ENCODE data around the gene NAA35. TPM values are rescaled to one million over a fixed set of nuclear protein-coding genes. Genes with fewer than 3 reads are reported as not detected.

Gene NAA35
- total RNA-seq, 1 experiment from 2014 or later: 33.6 TPM

DNA sequence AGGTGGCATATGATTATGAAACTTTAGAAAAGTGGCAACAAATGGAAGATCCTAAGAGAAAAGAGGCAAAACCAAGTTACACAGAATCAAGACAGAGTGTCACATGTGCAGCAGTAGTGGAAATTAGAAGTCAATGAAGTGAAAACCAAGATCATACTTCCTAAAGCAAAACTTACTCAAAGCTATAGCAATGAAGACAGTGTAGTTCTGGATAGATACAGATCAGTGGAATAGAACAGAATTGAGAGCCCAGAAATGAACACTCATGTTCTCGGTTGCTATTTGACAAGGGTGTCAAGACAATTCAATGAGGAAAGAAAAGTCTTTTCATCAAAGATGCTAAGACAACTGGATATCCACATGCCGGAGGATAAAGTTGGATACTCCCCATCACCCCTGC lies 43.5 kb downstream of the NAA35 start:
- Histone ChIP-seq H3K27me3 (ENCODE audit: insufficient read depth, low read depth) (no peaks in the 10 kb centered on the region), H2AFZ (no peak overlapping the region), H3K27ac (no peak overlapping the region), H3K4me3 (no peak overlapping the region), H4K20me1 (ENCODE audit: insufficient read depth) (no peaks in the 10 kb centered on the region), H3K9me3 (ENCODE audit: insufficient read depth, low read depth) (no peaks in the 10 kb centered on the region), H3K9me2 (ENCODE audit: insufficient read depth) (0 out of 2 replicates have a peak, but pooled peaks cover 6% of the 10 kb centered on the region), H3K79me2 (ENCODE audit: low read depth) (no peaks in the 10 kb centered on the region), H3K4me2 (no peak overlapping the region), H3K4me1 (replicated peaks; ENCODE audit: insufficient read depth) (no peaks in the 10 kb centered on the region), H3F3A (ENCODE audit: insufficient read depth, low read depth) (no peaks in the 10 kb centered on the region), H3K36me3 (ENCODE audit: low read depth) (peaks cover 37% of the 10 kb centered on the region)
- TF ChIP-seq, protein P1, sequence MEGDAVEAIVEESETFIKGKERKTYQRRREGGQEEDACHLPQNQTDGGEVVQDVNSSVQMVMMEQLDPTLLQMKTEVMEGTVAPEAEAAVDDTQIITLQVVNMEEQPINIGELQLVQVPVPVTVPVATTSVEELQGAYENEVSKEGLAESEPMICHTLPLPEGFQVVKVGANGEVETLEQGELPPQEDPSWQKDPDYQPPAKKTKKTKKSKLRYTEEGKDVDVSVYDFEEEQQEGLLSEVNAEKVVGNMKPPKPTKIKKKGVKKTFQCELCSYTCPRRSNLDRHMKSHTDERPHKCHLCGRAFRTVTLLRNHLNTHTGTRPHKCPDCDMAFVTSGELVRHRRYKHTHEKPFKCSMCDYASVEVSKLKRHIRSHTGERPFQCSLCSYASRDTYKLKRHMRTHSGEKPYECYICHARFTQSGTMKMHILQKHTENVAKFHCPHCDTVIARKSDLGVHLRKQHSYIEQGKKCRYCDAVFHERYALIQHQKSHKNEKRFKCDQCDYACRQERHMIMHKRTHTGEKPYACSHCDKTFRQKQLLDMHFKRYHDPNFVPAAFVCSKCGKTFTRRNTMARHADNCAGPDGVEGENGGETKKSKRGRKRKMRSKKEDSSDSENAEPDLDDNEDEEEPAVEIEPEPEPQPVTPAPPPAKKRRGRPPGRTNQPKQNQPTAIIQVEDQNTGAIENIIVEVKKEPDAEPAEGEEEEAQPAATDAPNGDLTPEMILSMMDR (conservative IDR thresholded peaks at IDR 0.05): no peak
- TF ChIP-seq EZH2 (IDR thresholded peaks at IDR 0.05; ENCODE audit: low read depth): no peak
- intact Hi-C loops (cut with micrococcal nuclease; ENCODE audit: unreplicated experiment): no loop called here
- POLR2A ChIA-PET (ENCODE audit: unreplicated experiment): no interaction called here
- CTCF ChIA-PET: no interaction called here
- BruUV-seq (replicated peaks): no TSS peak
- DNase-seq: no peak

DNA sequence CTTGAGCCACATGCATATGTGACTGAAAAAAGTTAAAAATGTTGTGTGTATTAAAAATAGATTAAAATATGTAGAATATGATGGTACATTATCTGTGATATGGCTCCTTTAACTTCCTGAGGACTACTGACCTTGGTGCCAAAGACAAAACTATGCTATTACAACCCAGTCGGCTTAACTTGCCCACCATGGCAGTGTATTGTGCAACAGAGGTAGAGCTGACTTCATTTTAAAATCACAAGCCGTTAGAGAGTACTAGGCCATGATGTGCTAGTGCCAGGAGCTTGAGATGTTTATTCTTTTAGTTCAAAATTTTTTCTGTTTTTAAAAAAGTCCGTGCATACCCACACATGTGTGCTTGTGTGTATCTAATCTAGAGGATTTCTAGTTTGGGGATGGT lies 46.3 kb downstream of the NAA35 start:
- Histone ChIP-seq H3K9me2 (ENCODE audit: insufficient read depth) (0 out of 2 replicates have a peak, but pooled peaks cover 6% of the 10 kb centered on the region), H3K27ac (no peak overlapping the region), H3K4me3 (no peak overlapping the region), H2AFZ (no peak overlapping the region), H3K36me3 (ENCODE audit: low read depth) (peaks cover 20% of the 10 kb centered on the region), H3F3A (ENCODE audit: insufficient read depth, low read depth) (no peaks in the 10 kb centered on the region), H3K79me2 (ENCODE audit: low read depth) (no peaks in the 10 kb centered on the region), H4K20me1 (ENCODE audit: insufficient read depth) (no peaks in the 10 kb centered on the region), H3K9me3 (ENCODE audit: insufficient read depth, low read depth) (no peaks in the 10 kb centered on the region), H3K4me1 (replicated peaks; ENCODE audit: insufficient read depth) (no peaks in the 10 kb centered on the region), H3K27me3 (ENCODE audit: insufficient read depth, low read depth) (no peaks in the 10 kb centered on the region), H3K4me2 (no peak overlapping the region)
- intact Hi-C loops (cut with micrococcal nuclease; ENCODE audit: unreplicated experiment): no loop called here
- ChIA-PET CTCF (no interaction called here), POLR2A (ENCODE audit: unreplicated experiment) (no interaction called here)
- BruUV-seq (replicated peaks): no TSS peak
- no peak for DNase-seq
- TF ChIP-seq EZH2 (IDR thresholded peaks at IDR 0.05; ENCODE audit: low read depth): no peak
- TF ChIP-seq, protein P1 (conservative IDR thresholded peaks at IDR 0.05): no peak

DNA sequence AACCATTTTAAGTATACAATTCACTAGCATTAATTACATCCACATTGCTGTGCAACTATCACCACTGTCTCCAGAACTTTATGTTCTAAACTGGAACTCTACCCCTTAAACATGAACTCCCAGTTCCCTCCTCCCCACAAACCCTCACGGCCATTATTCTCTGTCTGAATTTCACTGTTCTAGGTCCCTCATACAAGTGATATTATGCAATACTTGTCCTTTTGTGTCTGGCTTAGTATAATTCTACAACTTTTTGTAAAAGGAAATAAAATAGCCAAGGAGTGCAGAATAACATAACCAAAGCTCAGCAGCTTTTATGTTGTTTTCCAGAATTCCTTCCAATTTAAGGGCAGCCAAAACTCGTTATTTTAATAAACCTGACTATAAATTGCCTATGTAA lies 53.2 kb downstream of the NAA35 start:
- H3K36me3 ChIP-seq (ENCODE audit: low read depth): peaks cover 15% of the 10 kb centered on the region; the same call in 1 of the 2 replicates
- CTCF ChIA-PET: no interaction called here

More for the DNA sequence above, 53.2 kb downstream of the NAA35 start:
- H3K9me3 ChIP-seq (ENCODE audit: insufficient read depth, low read depth): no peaks in the 10 kb centered on the region
- no peaks in the 10 kb centered on the region for H3K79me2 ChIP-seq (ENCODE audit: low read depth)
- H3K27ac ChIP-seq: no peak overlapping the region
- no peak for TF ChIP-seq EZH2 (IDR thresholded peaks at IDR 0.05; ENCODE audit: low read depth)
- TF ChIP-seq, protein P1 (conservative IDR thresholded peaks at IDR 0.05): no peak
- H4K20me1 ChIP-seq (ENCODE audit: insufficient read depth): no peaks in the 10 kb centered on the region
- no peak for DNase-seq
- H2AFZ ChIP-seq: no peak overlapping the region
- H3F3A ChIP-seq (ENCODE audit: insufficient read depth, low read depth): no peaks in the 10 kb centered on the region
- H3K4me2 ChIP-seq: no peak overlapping the region
- no TSS peak for BruUV-seq (replicated peaks)
- H3K27me3 ChIP-seq (ENCODE audit: insufficient read depth, low read depth): no peaks in the 10 kb centered on the region
- intact Hi-C loops (cut with micrococcal nuclease; ENCODE audit: unreplicated experiment): no loop called here
- H3K4me3 ChIP-seq: no peak overlapping the region
- no peaks in the 10 kb centered on the region for H3K9me2 ChIP-seq (ENCODE audit: insufficient read depth)
- POLR2A ChIA-PET (ENCODE audit: unreplicated experiment): no interaction called here
- H3K4me1 ChIP-seq (replicated peaks; ENCODE audit: insufficient read depth): no peaks in the 10 kb centered on the region
